ENCODE data around the gene NLRC5.

Gene NLRC5

GRCh38 chr16:57054338-57054737 is 65.0 kb downstream of the NLRC5 start:
- TF ChIP-seq SIN3A (IDR thresholded peaks at IDR 0.05; ENCODE audit: borderline replicate concordance, insufficient read depth, low read length) (no peak), FOXP2 (optimal IDR thresholded peaks at IDR 0.05; ENCODE audit: borderline replicate concordance, extremely low read depth, extremely low read length, insufficient read depth) (no peak), TAF1 (IDR thresholded peaks at IDR 0.05; ENCODE audit: borderline replicate concordance, insufficient read depth, low read length) (no peak), POLR2AphosphoS5 (IDR thresholded peaks at IDR 0.05; ENCODE audit: low read depth, low read length) (no peak), REST (IDR thresholded peaks at IDR 0.05; ENCODE audit: insufficient read depth in 1 of 2, low read depth in 2 of 2, low read length in 2 of 2) (no peak)

- TF ChIP-seq POLR2AphosphoS5 (IDR thresholded peaks at IDR 0.05; ENCODE audit: low read depth, low read length) (no peak), REST (IDR thresholded peaks at IDR 0.05; ENCODE audit: insufficient read depth in 1 of 2, low read depth in 2 of 2, low read length in 2 of 2) (no peak), FOXP2 (optimal IDR thresholded peaks at IDR 0.05; ENCODE audit: borderline replicate concordance, extremely low read depth, extremely low read length, insufficient read depth) (no peak), TAF1 (IDR thresholded peaks at IDR 0.05; ENCODE audit: borderline replicate concordance, insufficient read depth, low read length) (no peak), SIN3A (IDR thresholded peaks at IDR 0.05; ENCODE audit: borderline replicate concordance, insufficient read depth, low read length) (no peak)
These were observed 65.4 kb downstream of the NLRC5 start for GRCh38 chr16:57054771-57055170.

- no peak for TF ChIP-seq REST (IDR thresholded peaks at IDR 0.05; ENCODE audit: insufficient read depth in 1 of 2, low read depth in 2 of 2, low read length in 2 of 2)
These were observed 66.3 kb downstream of the NLRC5 start for GRCh38 chr16:57055671-57056070.

GRCh38 chr16:57058291-57058861 is 69.0 kb downstream of the NLRC5 start:
- no peak for TF ChIP-seq POLR2AphosphoS5 (IDR thresholded peaks at IDR 0.05; ENCODE audit: low read depth, low read length)

GRCh38 chr16:57060323-57061083 is 71.1 kb downstream of the NLRC5 start:
- no peak for TF ChIP-seq POLR2AphosphoS5 (IDR thresholded peaks at IDR 0.05; ENCODE audit: low read depth, low read length)
- TF ChIP-seq SIN3A (IDR thresholded peaks at IDR 0.05; ENCODE audit: borderline replicate concordance, insufficient read depth, low read length): no peak
- TF ChIP-seq TAF1 (IDR thresholded peaks at IDR 0.05; ENCODE audit: borderline replicate concordance, insufficient read depth, low read length): no peak
- no peak for TF ChIP-seq REST (IDR thresholded peaks at IDR 0.05; ENCODE audit: insufficient read depth in 1 of 2, low read depth in 2 of 2, low read length in 2 of 2)
- TF ChIP-seq FOXP2 (optimal IDR thresholded peaks at IDR 0.05; ENCODE audit: borderline replicate concordance, extremely low read depth, extremely low read length, insufficient read depth): no peak
